ENCODE results near the gene MKLN1. TPM values are rescaled to one million over a fixed set of nuclear protein-coding genes. Genes with fewer than 3 reads are reported as not detected.

The MKLN1 gene
- total RNA-seq, 4 donors from 2014 or later, result 93.1 to 175 (median 102) TPM

DNA sequence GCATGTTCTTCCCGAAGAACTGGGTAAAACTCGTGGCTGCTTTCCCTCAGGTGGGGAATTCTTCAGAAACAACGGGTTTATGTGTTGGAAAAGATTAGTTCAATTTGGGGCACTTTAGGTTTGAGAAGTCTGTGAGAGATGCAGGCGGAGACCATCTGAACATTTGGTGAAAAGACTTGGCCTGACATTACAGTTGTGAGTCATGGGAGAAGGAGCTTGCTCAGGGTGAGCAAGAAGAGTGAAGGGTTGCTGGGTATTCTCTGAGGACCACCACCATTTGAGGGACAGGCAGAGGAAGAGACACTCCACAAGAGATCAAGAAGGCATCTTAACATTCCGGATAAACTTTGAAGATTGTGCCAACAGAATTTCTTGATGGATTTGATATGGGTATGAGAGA is 140.1 kb downstream of the MKLN1 start:
- no peak overlapping the region for H3K27ac ChIP-seq
- H3K9me3 ChIP-seq, result no peaks in the 10 kb centered on the region
- 92 to 94% methylated on average over 5 of the region's 5 CpGs for WGBS, 2 donors
- TF ChIP-seq, protein P1, sequence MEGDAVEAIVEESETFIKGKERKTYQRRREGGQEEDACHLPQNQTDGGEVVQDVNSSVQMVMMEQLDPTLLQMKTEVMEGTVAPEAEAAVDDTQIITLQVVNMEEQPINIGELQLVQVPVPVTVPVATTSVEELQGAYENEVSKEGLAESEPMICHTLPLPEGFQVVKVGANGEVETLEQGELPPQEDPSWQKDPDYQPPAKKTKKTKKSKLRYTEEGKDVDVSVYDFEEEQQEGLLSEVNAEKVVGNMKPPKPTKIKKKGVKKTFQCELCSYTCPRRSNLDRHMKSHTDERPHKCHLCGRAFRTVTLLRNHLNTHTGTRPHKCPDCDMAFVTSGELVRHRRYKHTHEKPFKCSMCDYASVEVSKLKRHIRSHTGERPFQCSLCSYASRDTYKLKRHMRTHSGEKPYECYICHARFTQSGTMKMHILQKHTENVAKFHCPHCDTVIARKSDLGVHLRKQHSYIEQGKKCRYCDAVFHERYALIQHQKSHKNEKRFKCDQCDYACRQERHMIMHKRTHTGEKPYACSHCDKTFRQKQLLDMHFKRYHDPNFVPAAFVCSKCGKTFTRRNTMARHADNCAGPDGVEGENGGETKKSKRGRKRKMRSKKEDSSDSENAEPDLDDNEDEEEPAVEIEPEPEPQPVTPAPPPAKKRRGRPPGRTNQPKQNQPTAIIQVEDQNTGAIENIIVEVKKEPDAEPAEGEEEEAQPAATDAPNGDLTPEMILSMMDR (IDR thresholded peaks at IDR 0.05), result no peak
- TF ChIP-seq POLR2A (IDR thresholded peaks at IDR 0.05), result no peak
- H3K4me1 ChIP-seq, result peaks cover 8 to 10% of the 10 kb centered on the region in 2 donors
- intact Hi-C loops (cut with DNase I), result no loop called here
- no peak for DNase-seq
- no peak overlapping the region for H3K4me3 ChIP-seq (replicated peaks in 1 of 3)
- peaks cover 14 to 23% of the 10 kb centered on the region in 2 donors for H3K36me3 ChIP-seq
- no peaks in the 10 kb centered on the region for H3K27me3 ChIP-seq

DNA sequence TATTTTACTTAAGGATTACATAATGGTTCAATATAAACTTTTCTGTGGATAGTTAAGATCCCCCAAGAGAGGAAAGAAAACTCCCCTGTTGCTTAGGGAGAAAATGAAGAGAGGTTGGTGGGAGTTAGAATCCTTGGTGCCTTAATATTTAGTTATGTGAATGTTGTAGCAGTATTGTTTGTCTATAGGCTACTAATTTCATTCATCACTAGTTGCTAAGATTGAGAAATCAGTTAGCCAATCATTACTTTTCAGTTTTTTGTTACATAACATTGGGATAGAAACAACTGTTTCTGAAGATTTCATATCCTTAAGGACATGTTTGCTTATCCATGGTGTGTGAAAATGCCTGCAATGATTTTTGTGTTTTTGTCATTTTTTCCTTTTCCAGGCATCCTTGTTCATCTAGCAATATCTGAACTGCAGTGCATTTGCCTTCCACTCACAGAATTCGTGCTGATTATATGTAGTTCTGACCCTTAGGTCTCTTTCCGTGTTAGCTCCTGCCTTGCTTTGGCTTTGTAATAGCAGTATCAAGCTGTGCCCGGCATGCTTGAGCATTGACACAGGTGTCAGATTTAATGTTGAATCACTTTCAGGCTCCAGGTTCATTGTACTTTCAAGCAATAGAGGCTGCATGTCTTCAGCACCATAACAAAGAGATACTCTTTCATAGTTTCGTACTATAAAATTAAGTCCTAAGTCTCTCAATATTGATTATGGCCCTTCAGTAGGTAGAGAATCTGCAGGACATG is 143.8 kb downstream of the MKLN1 start:
- H3K9me3 ChIP-seq, result no peaks in the 10 kb centered on the region
- WGBS, 2 donors, result 86 to 94% methylated on average over 4 of the region's 4 CpGs
- TF ChIP-seq, protein P1 (IDR thresholded peaks at IDR 0.05), result no peak
- no peak for TF ChIP-seq POLR2A (IDR thresholded peaks at IDR 0.05)
- H3K4me1 ChIP-seq, result peaks cover 8 to 10% of the 10 kb centered on the region in 2 donors
- intact Hi-C loops (cut with DNase I), result no loop called here
- H3K36me3 ChIP-seq, result peaks cover 0 to 10% of the 10 kb centered on the region in 2 donors
- DNase-seq, result no peak
- no peak overlapping the region for H3K4me3 ChIP-seq (replicated peaks in 1 of 3)
- H3K27me3 ChIP-seq, result no peaks in the 10 kb centered on the region
- peak overlapping the region in 2 of 3 donors; percentile 19 to 31 for H3K27ac ChIP-seq

- Histone ChIP-seq H3K9me3 (no peaks in the 10 kb centered on the region), H3K4me3 (replicated peaks in 1 of 3) (no peak overlapping the region), H3K4me1 (peaks cover 11 to 14% of the 10 kb centered on the region in 2 donors), H3K36me3 (no peaks in the 10 kb centered on the region), H3K27ac (no peak overlapping the region), H3K27me3 (no peaks in the 10 kb centered on the region)
- WGBS, 2 donors, result 92 to 96% methylated on average over 2 of the region's 2 CpGs
- no peak for TF ChIP-seq POLR2A (IDR thresholded peaks at IDR 0.05)
- TF ChIP-seq, protein P1 (IDR thresholded peaks at IDR 0.05), result no peak
- intact Hi-C loops (cut with DNase I), result no loop called here
- no peak for DNase-seq
Observed at GRCh38 chr7:131476740-131477139, 149.1 kb downstream of the MKLN1 start.

- no peak for TF ChIP-seq POLR2A (IDR thresholded peaks at IDR 0.05)
- TF ChIP-seq, protein P1 (IDR thresholded peaks at IDR 0.05), result no peak
- no peak overlapping the region for H3K4me3 ChIP-seq (replicated peaks in 1 of 3)
- H3K27ac ChIP-seq, result peak overlapping the region in 1 of 3 donors; percentile 18
- peaks cover 7 to 10% of the 10 kb centered on the region in 2 donors for H3K4me1 ChIP-seq
- 82% methylated on average over 4 of the region's 4 CpGs for WGBS, 2 donors
- no peaks in the 10 kb centered on the region for H3K9me3 ChIP-seq
- no peaks in the 10 kb centered on the region for H3K36me3 ChIP-seq
- no peaks in the 10 kb centered on the region for H3K27me3 ChIP-seq
- DNase-seq, result no peak
- intact Hi-C loops (cut with DNase I), result no loop called here
Observed at GRCh38 chr7:131480384-131481315, 153.0 kb downstream of the MKLN1 start.

Data from thyroid gland (tissue), 4 donors.